ENCODE measurements around the gene LCN2. TPM values are rescaled to one million over a fixed set of nuclear protein-coding genes. Genes with fewer than 3 reads are reported as not detected.

LCN2 gene
- total and polyA plus RNA-seq, 9 of the 15 experiments (the other 6 are each of a cell fraction or from before 2014, with no cell fraction given), result 0.10 to 1.2 (median 0.44) TPM; not detected in 1

GRCh38 chr9:128159784-128160602 lies 10.7 kb downstream of the LCN2 start, which contains the start of gene BBLN (continued):
- TF ChIP-seq GTF2B (IDR thresholded peaks at IDR 0.05; ENCODE audit: extremely low read depth, insufficient read length) (no peak), SREBF1 (IDR thresholded peaks at IDR 0.05; ENCODE audit: borderline replicate concordance, low read depth, low read length) (peak; percentile 85), ZBTB12 (CRISPR knock-in tag; IDR thresholded peaks at IDR 0.05) (peak; percentile 91), IRF2 (CRISPR knock-in tag; IDR thresholded peaks at IDR 0.05) (no peak), CXXC5 (CRISPR knock-in tag; IDR thresholded peaks at IDR 0.05) (peak; percentile 94), HINFP (tag; conservative IDR thresholded peaks at IDR 0.05; ENCODE audit: low read depth) (no peak), PATZ1 (CRISPR knock-in tag; IDR thresholded peaks at IDR 0.05; ENCODE audit: borderline replicate concordance) (no peak), USF1 (CRISPR knock-in tag; IDR thresholded peaks at IDR 0.05) (no peak), EGR1 (conservative IDR thresholded peaks at IDR 0.05) (no peak), ZNF449 (CRISPR knock-in tag; IDR thresholded peaks at IDR 0.05) (no peak), PHB (CRISPR knock-in tag; IDR thresholded peaks at IDR 0.05) (peak; percentile 95), FOXO4 (CRISPR knock-in tag; IDR thresholded peaks at IDR 0.05) (peak; percentile 76; the same call in 1 of the 2 replicates), TCF3 (CRISPR knock-in tag; IDR thresholded peaks at IDR 0.05) (no peak), ZBTB1 (CRISPR knock-in tag; IDR thresholded peaks at IDR 0.05; ENCODE audit: borderline replicate concordance, low read depth) (no peak)
